CD4-positive, alpha-beta T cell treated with Interleukin-1 beta for 1 hour (primary cell): ENCODE results near the gene IFTAP.
A peak's percentile ranks its signal among the peaks of the same experiment; 100 is the strongest.
"Not testable (repeated sequence)": the region's sequence is repeated elsewhere in the genome, so short reads cannot be mapped to it uniquely, and the experiment has no call there.

ENCODE experiments used
- DNase-seq, 2 donors: peaks; one replicate each; pipeline ENCODE4 v3.0.0-alpha.2; 2020 to 2022

The IFTAP gene

DNA sequence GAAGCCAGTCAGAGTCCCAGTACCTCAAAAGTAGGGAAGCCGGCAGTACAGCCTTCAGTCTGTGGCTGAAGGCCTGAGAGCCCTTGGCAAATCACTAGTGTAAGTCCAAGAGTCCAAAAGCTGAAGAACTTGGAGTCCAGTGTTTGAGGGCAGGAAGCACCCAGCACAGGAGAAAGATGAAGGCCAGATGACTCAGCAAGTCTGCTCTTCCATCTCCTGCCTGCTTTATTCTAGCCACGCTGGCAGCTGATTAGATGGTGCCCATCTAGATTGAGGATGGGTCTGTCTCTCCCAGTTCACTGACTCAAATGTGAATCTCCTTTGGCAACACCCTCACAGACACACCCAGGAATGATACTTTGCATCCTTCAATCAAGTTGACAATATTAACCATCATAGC is 67.1 kb downstream of the IFTAP start:
- DNase-seq: not testable (repeated sequence)

GRCh38 chr11:36672815-36673450 is 78.6 kb downstream of the IFTAP start:
- peak in 1 of 2 donors; percentile 42 for DNase-seq

- not testable (repeated sequence) for DNase-seq
These were observed 85.2 kb downstream of the IFTAP start for GRCh38 chr11:36679547-36679946.

DNA sequence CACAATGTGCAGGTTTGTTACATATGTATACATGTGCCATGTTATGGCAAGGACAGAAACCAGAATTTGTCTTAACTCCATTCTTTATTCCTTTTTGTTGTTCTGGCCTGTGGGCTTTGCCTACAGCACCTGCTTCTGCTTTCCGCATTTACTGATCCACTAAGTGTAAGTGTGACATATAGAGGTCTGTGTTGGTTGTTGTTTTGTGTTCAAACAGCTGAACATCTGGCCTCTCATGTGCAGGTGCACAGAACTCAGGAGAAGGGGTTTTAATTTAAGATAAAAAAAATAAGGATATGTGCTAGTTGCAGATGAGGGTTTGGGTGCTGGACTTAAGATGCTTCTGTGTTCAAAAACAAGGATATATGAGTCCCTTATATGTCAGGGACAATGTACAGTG is 89.5 kb downstream of the IFTAP start:
- no peak for DNase-seq

- DNase-seq: peak; percentile 26 to 31
These were observed 90.8 kb downstream of the IFTAP start for GRCh38 chr11:36684840-36685801.

GRCh38 chr11:36688132-36688531 is 93.8 kb downstream of the IFTAP start:
- no peak for DNase-seq

DNA sequence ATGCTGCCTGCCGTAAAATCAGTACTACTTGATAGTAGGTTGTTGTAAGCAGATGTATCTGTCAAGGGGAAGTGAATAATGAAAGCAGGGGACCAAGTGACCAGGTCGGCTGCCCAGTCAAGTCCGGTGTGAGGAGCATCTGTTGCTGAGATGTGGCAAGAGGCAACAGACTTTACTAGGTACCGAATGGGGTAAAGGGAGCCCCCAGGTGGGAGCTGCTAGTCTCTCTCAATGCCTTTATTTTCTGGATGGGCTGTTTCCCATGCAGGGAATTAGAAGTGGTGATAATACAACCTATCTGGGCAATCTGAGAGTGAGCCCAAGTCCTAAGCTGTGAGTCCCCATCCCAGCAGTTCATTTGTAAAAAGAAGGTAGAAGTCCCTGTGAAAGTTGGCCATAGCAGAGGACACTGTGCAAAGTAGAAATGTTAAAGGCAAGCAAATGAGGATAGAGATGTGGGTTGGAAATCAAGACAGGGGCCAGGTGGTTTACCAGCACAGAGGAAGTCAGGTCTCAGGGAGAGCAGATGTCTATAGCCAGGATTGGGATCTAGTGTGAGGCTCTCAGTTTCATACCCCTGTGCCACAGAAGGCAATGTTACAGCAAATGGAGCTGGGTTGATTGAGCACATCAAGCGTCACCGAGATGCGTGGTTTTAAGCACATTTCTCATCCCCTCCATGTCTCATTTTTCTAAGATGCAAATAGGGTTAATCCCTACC is 94.4 kb downstream of the IFTAP start:
- DNase-seq: no peak

DNA sequence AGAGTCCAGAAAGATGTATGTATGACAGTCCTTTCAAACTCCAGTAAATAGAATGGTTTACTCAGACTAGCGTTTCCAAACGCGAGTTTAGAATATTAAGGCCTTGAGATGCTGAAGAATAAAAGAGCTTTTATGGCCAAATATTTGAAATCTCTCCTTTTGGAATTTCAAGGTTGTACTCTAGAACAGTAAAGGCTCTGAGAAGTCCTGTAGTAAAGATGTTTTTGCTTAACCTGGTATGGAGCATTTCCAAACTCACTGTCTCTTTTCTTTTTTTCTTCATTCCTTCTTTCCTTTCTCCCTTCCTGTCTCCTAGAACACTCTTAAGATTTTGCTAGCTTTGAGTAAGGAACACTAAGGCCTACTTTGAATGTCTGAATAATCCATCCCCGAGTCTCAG is 95.1 kb downstream of the IFTAP start:
- no peak for DNase-seq

- DNase-seq: no peak
These were observed 98.4 kb downstream of the IFTAP start for GRCh38 chr11:36692704-36693103.

GRCh38 chr11:36693139-36693843 is 99.0 kb downstream of the IFTAP start:
- no peak for DNase-seq

DNA sequence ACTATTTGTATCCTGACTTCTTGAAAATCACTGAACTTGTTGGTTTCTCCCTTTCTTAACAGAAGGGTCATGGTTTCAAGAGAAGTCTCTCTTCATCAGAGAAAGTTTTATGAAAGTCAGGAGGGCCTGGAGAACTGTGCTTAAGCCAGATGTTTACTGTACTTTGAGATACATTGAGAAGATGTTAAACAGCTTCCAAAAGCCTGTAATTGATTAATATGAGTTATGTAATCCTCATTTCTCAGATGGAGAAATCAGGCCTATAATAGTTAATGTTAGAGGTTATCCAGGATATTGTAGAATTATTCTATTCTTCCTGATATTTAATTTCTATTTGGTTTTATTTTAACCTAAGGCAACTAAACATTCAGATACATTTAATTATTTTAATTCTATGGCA is 100.8 kb downstream of the IFTAP start:
- DNase-seq: no peak

DNA sequence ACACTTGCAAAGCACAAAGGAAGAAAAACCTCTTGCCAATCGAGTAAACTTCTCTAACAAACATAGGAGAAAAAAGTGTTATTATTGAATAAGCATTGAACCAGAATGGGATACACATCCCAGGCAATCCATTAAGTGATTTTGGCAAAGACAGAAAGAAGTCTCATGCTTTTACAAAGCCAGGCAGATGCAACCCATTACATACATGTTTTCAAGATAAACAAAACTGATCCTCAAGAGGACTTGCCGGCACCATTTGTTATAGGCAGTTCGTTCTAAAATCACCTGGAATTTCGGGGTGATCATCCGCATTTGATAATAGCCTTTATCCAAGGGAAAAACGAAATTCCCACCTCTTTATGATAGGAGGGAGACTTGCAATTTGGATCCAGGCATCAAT is 101.3 kb downstream of the IFTAP start:
- DNase-seq: no peak

DNA sequence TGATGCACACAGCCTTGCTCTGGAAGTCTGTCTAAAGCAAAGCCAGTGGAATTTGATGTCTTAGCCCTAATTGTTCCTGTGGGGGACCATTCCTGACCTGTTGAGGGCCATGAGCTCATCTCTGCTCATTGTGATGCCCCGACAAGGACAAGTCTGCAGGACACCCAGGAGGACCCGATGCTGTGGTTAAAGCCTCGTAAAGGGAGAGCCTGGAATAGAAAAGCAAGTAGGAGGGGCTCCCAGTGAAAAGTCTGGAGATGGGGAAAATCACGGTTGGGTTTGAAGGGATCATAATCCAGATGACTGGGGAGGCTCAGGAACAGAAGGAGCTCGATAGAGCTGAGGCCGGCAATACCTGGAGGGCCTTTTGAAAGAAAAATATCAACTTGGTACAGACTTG is 102.2 kb downstream of the IFTAP start:
- no peak for DNase-seq

DNA sequence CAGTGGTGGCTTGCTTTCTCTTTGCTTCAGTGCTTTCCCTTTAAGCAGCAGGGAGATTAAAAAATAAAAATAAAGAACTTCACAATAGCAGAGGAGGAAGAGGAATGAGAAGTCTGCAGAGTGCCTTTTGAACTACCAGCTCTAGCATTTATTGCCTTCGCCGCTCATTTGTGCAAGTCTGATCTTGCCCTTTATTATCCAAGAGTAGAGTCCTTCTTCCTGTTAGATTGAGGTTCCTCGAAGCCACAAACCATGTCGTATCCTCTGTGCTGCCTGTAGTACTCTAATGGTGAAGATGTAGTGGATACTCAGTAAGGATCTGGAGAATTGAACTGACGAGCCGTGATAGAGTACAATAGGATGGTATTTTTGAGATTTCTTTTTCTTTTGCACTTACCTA is 105.0 kb downstream of the IFTAP start:
- no peak for DNase-seq

GRCh38 chr11:36700246-36700645 is 105.9 kb downstream of the IFTAP start:
- no peak for DNase-seq

- DNase-seq: peak in 1 of 2 donors; percentile 18
These were observed 108.2 kb downstream of the IFTAP start for GRCh38 chr11:36702330-36703054.

GRCh38 chr11:36703055-36703404 is 108.7 kb downstream of the IFTAP start:
- no peak for DNase-seq
